DMS53 treated with DMSO at 0.1 percent for 48 hours (cell line): ENCODE results near the gene MFAP2.

ENCODE experiments used
- DNase-seq: peaks from one replicate; lab custom pipeline; 2025; ENCODE audit not compliant: unreplicated experiment; lab: John Stamatoyannopoulos, UW

The MFAP2 gene, protein sequence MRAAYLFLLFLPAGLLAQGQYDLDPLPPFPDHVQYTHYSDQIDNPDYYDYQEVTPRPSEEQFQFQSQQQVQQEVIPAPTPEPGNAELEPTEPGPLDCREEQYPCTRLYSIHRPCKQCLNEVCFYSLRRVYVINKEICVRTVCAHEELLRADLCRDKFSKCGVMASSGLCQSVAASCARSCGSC

GRCh38 chr1:16980473-16981268, at the start of gene MFAP2:
TSS of gene MFAP2 (minus strand) at chr1:16980620. CDS start at chr1:16978273, 2,347 bp downstream.
- peak; percentile 5 for DNase-seq

GRCh38 chr1:17030206-17030605, 49.8 kb upstream of the MFAP2 start:
- DNase-seq = no peak

GRCh38 chr1:17028662-17029188, 48.3 kb upstream of the MFAP2 start:
- no peak for DNase-seq

- DNase-seq = no peak
These were observed 47.5 kb upstream of the MFAP2 start for GRCh38 chr1:17027900-17028299.

GRCh38 chr1:17027403-17027802, 47.0 kb upstream of the MFAP2 start:
- DNase-seq = no peak

DNA sequence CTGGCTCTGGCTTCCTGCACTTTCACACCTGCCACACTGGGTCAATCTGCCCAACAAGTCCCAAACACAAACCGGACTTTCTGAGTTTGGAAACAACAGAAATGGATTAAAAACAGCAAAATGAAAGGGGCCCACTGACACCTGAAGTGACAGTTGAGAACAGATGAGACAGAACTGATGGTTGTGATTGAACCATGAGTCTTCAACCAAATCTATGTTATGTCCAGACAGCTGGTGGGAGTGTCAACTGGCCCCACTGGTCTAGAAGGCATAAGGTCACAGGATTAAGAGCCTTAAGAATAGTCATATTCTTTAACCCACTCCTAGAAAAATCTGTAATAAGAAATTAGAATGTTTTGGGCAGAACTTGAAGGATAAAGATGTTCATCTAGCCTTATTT, 44.3 kb upstream of the MFAP2 start:
- DNase-seq = no peak

DNA sequence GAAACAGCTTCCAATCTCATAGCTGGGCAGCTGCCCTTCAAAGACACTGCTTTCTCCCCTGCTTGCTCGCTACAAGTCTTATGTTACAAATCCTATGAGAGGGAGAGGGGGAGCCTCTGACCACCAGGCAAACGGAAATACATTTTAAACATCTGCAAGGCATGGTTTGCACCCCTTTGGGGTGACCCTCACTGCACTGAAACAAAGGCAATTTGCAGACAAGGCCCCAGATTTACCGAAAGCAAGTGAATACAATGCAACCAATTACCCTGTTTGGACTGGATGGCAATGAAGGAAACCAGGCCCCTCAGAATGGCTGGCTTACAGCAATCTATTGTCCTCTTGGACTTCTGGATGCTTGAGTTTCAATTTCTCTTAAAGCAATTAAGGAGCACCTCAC, 43.2 kb upstream of the MFAP2 start:
- no peak for DNase-seq

GRCh38 chr1:17023102-17023501, 42.7 kb upstream of the MFAP2 start:
- DNase-seq = no peak

DNA sequence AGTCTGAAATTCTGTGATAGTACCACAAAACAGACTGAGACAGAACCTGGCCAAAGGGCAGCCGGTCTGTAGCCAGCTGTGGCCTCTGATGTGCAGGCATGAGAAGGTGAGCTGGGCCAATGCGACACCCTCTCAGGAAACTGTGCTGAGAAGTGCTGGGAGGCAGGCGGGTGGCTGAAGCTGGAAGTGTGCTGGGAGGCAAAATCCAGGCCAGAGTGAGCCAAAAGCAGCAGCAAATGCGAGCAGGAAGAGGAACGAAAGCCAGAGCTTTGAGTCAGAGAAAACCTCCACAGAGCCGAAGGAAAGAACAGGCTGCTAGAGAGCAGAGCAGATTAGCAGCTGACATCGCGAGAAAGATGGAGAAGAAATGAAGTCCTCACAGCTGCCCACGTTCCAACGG, 41.5 kb upstream of the MFAP2 start:
- DNase-seq = no peak

DNA sequence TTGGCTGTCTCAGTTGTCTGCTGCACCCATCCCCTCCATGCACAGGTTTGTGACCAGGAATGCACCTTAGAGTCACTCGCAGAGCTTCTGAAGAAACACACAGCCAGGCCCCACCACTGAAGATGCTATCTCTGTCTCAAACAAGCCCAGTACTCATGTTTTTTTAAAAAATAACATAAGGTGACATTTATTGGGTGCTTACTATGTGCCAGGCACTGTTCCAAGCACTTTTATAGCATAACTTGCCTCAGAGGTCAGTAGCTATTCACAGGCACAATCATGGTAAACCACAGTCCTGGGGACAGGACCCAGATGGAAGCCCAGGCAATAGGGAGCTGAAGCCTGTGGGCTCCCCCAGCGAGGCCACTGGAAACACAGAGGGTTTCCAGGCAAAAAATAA, 40.1 kb upstream of the MFAP2 start:
- no peak for DNase-seq

DNA sequence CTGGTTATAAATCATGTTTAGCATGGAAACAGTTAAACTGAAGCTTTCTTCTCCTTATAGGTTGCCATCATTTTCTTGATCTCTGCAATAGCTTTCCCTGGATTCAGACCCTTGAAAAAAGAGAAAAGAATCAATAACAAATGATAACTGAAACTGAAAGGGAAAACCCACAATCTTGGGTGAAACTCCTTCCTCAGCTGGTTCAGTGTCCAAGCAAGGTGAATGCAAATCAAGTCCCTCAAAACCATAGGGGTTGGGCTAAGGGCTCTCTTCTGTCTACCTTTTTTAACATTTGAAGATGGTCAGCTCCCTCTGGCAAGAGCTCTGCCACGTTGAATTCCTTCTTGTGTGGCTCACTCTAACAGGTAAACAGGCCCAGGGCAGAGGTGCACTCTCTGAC, 38.4 kb upstream of the MFAP2 start:
- no peak for DNase-seq

DNA sequence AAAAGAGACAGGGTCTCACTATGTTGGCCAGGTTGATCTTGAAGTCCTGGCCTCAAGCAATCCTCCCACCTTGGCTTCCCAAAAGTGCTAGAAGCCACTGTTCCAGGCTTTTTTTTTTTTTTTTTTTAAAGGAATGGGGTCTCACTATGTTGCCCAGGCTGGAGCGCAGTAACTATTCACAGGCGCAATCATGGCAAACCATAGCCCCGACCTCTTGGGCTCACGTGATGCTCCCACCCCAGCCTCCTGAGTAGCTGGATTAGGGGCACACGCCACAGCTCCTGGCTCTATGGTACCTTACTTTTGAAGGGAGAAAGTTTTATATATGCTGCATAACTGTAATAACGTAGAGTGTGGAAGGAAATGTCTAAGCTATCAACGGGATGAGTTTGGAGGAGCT, 37.0 kb upstream of the MFAP2 start:
- DNase-seq = no peak

DNA sequence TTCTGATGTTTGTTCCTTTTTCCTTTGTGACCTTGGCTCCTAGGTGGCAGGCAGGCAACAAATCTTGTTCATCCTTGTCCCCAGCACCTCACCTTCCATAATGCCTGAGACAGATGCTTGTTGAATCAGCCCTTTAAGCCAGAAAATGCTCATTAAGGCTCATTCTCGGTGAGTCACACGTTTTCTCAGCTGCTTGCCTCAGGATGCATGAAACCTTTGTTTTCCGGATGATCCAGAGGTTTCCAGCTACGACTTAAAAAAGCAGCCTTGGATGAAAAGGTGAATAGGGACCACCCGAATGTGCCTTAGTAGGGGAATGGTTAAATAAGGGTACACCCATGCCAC, 35.9 kb upstream of the MFAP2 start:
- peak; percentile 3 for DNase-seq

- DNase-seq = no peak
These were observed 34.5 kb upstream of the MFAP2 start for GRCh38 chr1:17014671-17015567.

- DNase-seq = no peak
These were observed 33.3 kb upstream of the MFAP2 start for GRCh38 chr1:17013491-17014320.

GRCh38 chr1:17012775-17013490, 32.5 kb upstream of the MFAP2 start:
- no peak for DNase-seq

- peak; percentile 80 for DNase-seq
These were observed 31.3 kb upstream of the MFAP2 start, which contains the start of gene ATP13A2 for GRCh38 chr1:17011439-17012307. TSS of gene ATP13A2 (minus strand) at chr1:17011928. CDS start at chr1:17011738, 190 bp downstream.

DNA sequence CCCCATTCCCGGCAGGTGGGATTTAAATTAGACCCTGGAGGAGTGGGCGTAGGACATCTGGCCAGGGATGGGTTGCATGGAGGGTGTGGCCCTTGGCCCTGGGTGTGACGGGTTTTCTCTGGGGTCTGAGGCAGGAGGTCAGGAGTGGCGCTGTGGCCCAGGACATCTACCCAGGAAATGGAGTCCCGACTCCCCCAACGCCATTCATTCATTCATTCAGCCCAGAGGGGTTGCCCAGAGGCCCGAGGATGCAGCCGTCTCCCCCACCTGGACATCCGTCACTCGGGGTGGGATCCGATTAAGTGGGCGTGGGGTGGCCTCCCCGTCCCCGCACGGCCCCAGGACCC, 30.6 kb upstream of the MFAP2 start:
- DNase-seq = no peak

GRCh38 chr1:17009706-17010105, 29.3 kb upstream of the MFAP2 start:
- DNase-seq = no peak
